SK-N-SH (cell line): Measurements from ENCODE around the gene NHERF2. TPM values are rescaled to one million over a fixed set of nuclear protein-coding genes. Genes with fewer than 3 reads are reported as not detected.
A peak's percentile ranks its signal among the peaks of the same experiment; 100 is the strongest.

Source experiments
- CTCF ChIA-PET: fragments of 300-600, 350-600 bp; formaldehyde crosslinking; extraction: SDS; loops from one replicate; lab custom pipeline; 2021; lab: Yijun Ruan, JAX
- POLR2A ChIA-PET: fragments of 350-600 bp; sonication (Branson Sonifier 250); formaldehyde crosslinking; extraction: SDS; loops from one replicate; lab custom pipeline; 2020; ENCODE audit warnings: antibody characterized with exemption, inconsistent platforms; lab: Yijun Ruan, JAX
- DNase-seq: peaks from one replicate; pipeline ENCODE4 v3.0.0; 2012
- H2AFZ ChIP-seq: fragments of 200-600 bp; sonication (generic); 2 replicates; pipeline ENCODE4 v1.8.1; 2016; ENCODE audit warnings: antibody characterized with exemption, mild to moderate bottlenecking, low read depth
- H3F3A ChIP-seq: fragments of 200-600 bp; sonication (generic); replicated peaks from 2 replicates; pipeline ENCODE3; 2016; ENCODE audit warnings: antibody characterized with exemption, mild to moderate bottlenecking; ENCODE audit not compliant: insufficient read depth
- H3K27ac ChIP-seq, 2 experiments: fragments of 200-500 bp in 1 of 2; fragments of 200-600 bp in 1 of 2; sonication (Bioruptor generic) in 1 of 2; sonication (generic), shearing (Covaris generic) in 1 of 2; 2 replicates each; pipeline versions ENCODE4 v1.5.1 to v1.6.1; 2014 to 2016; ENCODE audit warnings: low read depth in 2 of 2, inconsistent platforms in 1 of 2, low read length in 1 of 2, mild to moderate bottlenecking in 1 of 2, mixed read lengths in 1 of 2
- H3K27me3 ChIP-seq: fragments of 200-600 bp; sonication (generic), shearing (Covaris generic); 2 replicates; pipeline ENCODE4 v1.6.1; 2016; ENCODE audit warnings: mixed run types; ENCODE audit not compliant: insufficient read depth
- H3K36me3 ChIP-seq, 2 experiments: fragments of 200-500 bp in 1 of 2; fragments of 200-600 bp in 1 of 2; sonication (Bioruptor generic) in 1 of 2; sonication (generic) in 1 of 2; replicated peaks in 1 of 2; 2 replicates each; pipeline versions ENCODE3 to v1.5.1; 2014 to 2016; ENCODE audit warnings: low read length in 1 of 2, mild to moderate bottlenecking in 1 of 2; ENCODE audit not compliant: insufficient read depth in 2 of 2, control insufficient read depth in 1 of 2
- H3K4me1 ChIP-seq, 2 experiments: fragments of 200-500 bp in 1 of 2; fragments of 200-600 bp in 1 of 2; sonication (Bioruptor generic) in 1 of 2; sonication (generic), shearing (Covaris generic) in 1 of 2; 2 replicates each; pipeline versions ENCODE4 v1.5.1 to v1.6.1; 2014 to 2016; ENCODE audit warnings: low read depth in 1 of 2, low read length in 1 of 2, mixed run types in 1 of 2; ENCODE audit not compliant: insufficient read depth in 2 of 2, control insufficient read depth in 1 of 2
- H3K4me2 ChIP-seq: fragments of 200-600 bp; sonication (generic), shearing (Covaris generic); 2 replicates; pipeline ENCODE4 v1.6.1; 2017; ENCODE audit warnings: mixed run types
- H3K4me3 ChIP-seq, 2 experiments: fragments of 200-500 bp in 1 of 2; fragments of 200-600 bp in 1 of 2; sonication (Bioruptor generic) in 1 of 2; sonication (generic), shearing (Covaris generic) in 1 of 2; 2 replicates each; pipeline versions ENCODE4 v1.5.1 to v1.8.1; 2014 to 2016; ENCODE audit warnings: low read depth in 2 of 2, inconsistent platforms in 1 of 2, low read length in 1 of 2, mild to moderate bottlenecking in 1 of 2, mixed read lengths in 1 of 2, moderate library complexity in 1 of 2
- H3K79me2 ChIP-seq: fragments of 200-600 bp; sonication (generic); 2 replicates; pipeline ENCODE4 v1.8.1; 2017; ENCODE audit warnings: mild to moderate bottlenecking; ENCODE audit not compliant: insufficient read depth
- H3K9ac ChIP-seq: fragments of 200-600 bp; sonication (generic); 2 replicates; pipeline ENCODE4 v1.6.1; 2017; ENCODE audit warnings: mixed run types
- H3K9me2 ChIP-seq: fragments of 200-600 bp; sonication (generic); 2 replicates; pipeline ENCODE4 v1.6.1; 2017; ENCODE audit warnings: mixed run types
- H3K9me3 ChIP-seq: fragments of 200-600 bp; sonication (generic); 2 replicates; pipeline ENCODE4 v1.6.1; 2017; ENCODE audit warnings: mixed run types, mild to moderate bottlenecking, moderate library complexity
- H4K20me1 ChIP-seq: fragments of 200-600 bp; sonication (generic); 2 replicates; pipeline ENCODE4 v1.6.1; 2017; ENCODE audit warnings: mild to moderate bottlenecking, mixed run types; ENCODE audit not compliant: insufficient read depth
- CTCF ChIP-seq: fragments of 200-600 bp; sonication (generic); IDR thresholded peaks from 2 replicates; pipeline ENCODE4 v1.6.1; 2017; ENCODE audit warnings: antibody characterized with exemption, mild to moderate bottlenecking, moderate library complexity
- ELF1 ChIP-seq: IDR thresholded peaks from 2 replicates; pipeline ENCODE4 v1.4.0; 2012
- GABPA ChIP-seq: IDR thresholded peaks from 2 replicates; pipeline ENCODE4 v1.4.0; 2012; ENCODE audit warnings: low read depth, mild to moderate bottlenecking
- IRF3 ChIP-seq: fragments of 150-350 bp; IDR thresholded peaks from 2 replicates; pipeline ENCODE4 v1.6.1; 2016; ENCODE audit warnings: mild to moderate bottlenecking, low read depth, low read length
- JUND ChIP-seq: IDR thresholded peaks from 2 replicates; pipeline ENCODE4 v1.4.0; 2012
- MEF2A ChIP-seq: IDR thresholded peaks from 2 replicates; pipeline ENCODE4 v1.4.0; 2012; ENCODE audit warnings: low read depth, borderline replicate concordance
- MXI1 ChIP-seq: IDR thresholded peaks from 2 replicates; pipeline ENCODE4 v1.6.1; 2012; ENCODE audit warnings: mild to moderate bottlenecking, low read depth, low read length, improper control_type of control experiment
- NFIC ChIP-seq: IDR thresholded peaks from 2 replicates; pipeline ENCODE4 v1.4.0; 2012; ENCODE audit warnings: borderline replicate concordance
- NRF1 ChIP-seq: IDR thresholded peaks from 2 replicates; pipeline ENCODE4 v1.6.1; 2012; ENCODE audit warnings: low read depth, mild to moderate bottlenecking, low read length
- PBX3 ChIP-seq: IDR thresholded peaks from 2 replicates; pipeline ENCODE4; 2012
- RAD21 ChIP-seq: IDR thresholded peaks from 2 replicates; pipeline ENCODE4 v1.6.1; 2012; ENCODE audit warnings: mild to moderate bottlenecking, low read length
- RFX5 ChIP-seq: IDR thresholded peaks from 2 replicates; pipeline ENCODE4 v1.6.1; 2012; ENCODE audit warnings: mild to moderate bottlenecking, improper control_type of control experiment, low read length
- RXRA ChIP-seq: IDR thresholded peaks from 2 replicates; pipeline ENCODE4 v1.4.0; 2012; ENCODE audit warnings: low read depth, mild to moderate bottlenecking, borderline replicate concordance
- SIN3A ChIP-seq: IDR thresholded peaks from 2 replicates; pipeline ENCODE4 v1.6.1; 2012; ENCODE audit warnings: low read depth, mild to moderate bottlenecking, low read length, moderate library complexity, borderline replicate concordance
- TCF12 ChIP-seq: IDR thresholded peaks from 2 replicates; pipeline ENCODE4 v1.4.0; 2012
- TEAD4 ChIP-seq: IDR thresholded peaks from 2 replicates; pipeline ENCODE4 v1.4.0; 2012; ENCODE audit warnings: mild to moderate bottlenecking, borderline replicate concordance; ENCODE audit not compliant: insufficient read depth
- USF2 ChIP-seq: fragments of 150-350 bp; IDR thresholded peaks from 2 replicates; pipeline ENCODE4 v1.6.1; 2017; ENCODE audit warnings: antibody characterized with exemption, low read length, low read depth, borderline replicate concordance
- YY1 ChIP-seq: IDR thresholded peaks from 2 replicates; pipeline ENCODE4 v1.4.0; 2012; ENCODE audit warnings: low read depth, mild to moderate bottlenecking
- WGBS: methylation state at CpG from one replicate; pipeline ENCODE4 v1.1.6; 2017; ENCODE audit warnings: low lambda C conversion rate; 5-methylcytosine and 5-hydroxymethylcytosine counted together
- polyA plus RNA-seq, 3 experiments: library from polyadenylated mRNA; depleted of rRNA; stranded (reverse); fragments of >200 nt; gene quantifications; 2 replicates each; pipeline ENCODE4 v1.2.3, GENCODE V29; 2012

NHERF2 gene
- polyA plus RNA-seq, 1 of the 3 experiments (the other 2 are of a cell fraction): 53.8 TPM

- peaks cover 0 to 1% of the 10 kb centered on the region in 2 experiments for H3K36me3 ChIP-seq
- H3K27me3 ChIP-seq: no peaks in the 10 kb centered on the region
- H3K4me2 ChIP-seq: no peak overlapping the region
- no peaks in the 10 kb centered on the region for H4K20me1 ChIP-seq
- TF ChIP-seq USF2: no peak
- TF ChIP-seq MEF2A: no peak
- no peaks in the 10 kb centered on the region for H3K9me3 ChIP-seq
- 95% methylated on average over 17 of the region's 22 CpGs for WGBS
- peaks cover 20% of the 10 kb centered on the region for H3F3A ChIP-seq
- H3K9ac ChIP-seq: no peak overlapping the region
- ChIA-PET POLR2A (no interaction called here), CTCF (interaction anchor here (0.6 to 12.9 kb wide), 2 partner anchors 13 to 123 kb away, joined by 3 to 108 read pairs; no protein-coding TSS in a partner anchor)
- H3K4me1 ChIP-seq: peaks cover 0 to 18% of the 10 kb centered on the region in 2 experiments; a peak in 1 of 4 replicates
- H3K27ac ChIP-seq: no peak overlapping the region
- no peak overlapping the region for H3K4me3 ChIP-seq
- no peak overlapping the region for H2AFZ ChIP-seq
- DNase-seq: no peak
- H3K9me2 ChIP-seq: no peaks in the 10 kb centered on the region
- no peaks in the 10 kb centered on the region for H3K79me2 ChIP-seq
These were observed 35.1 kb upstream of the NHERF2 start for GRCh38 chr16:1991588-1991947.

GRCh38 chr16:1991948-1992703, 34.6 kb upstream of the NHERF2 start:
- CTCF ChIA-PET: interaction anchor here (0.6 to 12.9 kb wide), 2 partner anchors 12 to 123 kb away, joined by 3 to 108 read pairs; no protein-coding TSS in a partner anchor
- Histone ChIP-seq H3K9me3 (no peaks in the 10 kb centered on the region), H3K27ac (no peak overlapping the region), H3K9me2 (no peaks in the 10 kb centered on the region), H3K4me1 (peaks cover 0 to 18% of the 10 kb centered on the region in 2 experiments; a peak in 1 of 4 replicates), H4K20me1 (no peaks in the 10 kb centered on the region), H3K79me2 (no peaks in the 10 kb centered on the region), H3K27me3 (no peaks in the 10 kb centered on the region), H3K36me3 (peaks cover 2 to 3% of the 10 kb centered on the region in 2 experiments), H3K9ac (no peak overlapping the region), H2AFZ (no peak overlapping the region), H3K4me3 (no peak overlapping the region), H3K4me2 (no peak overlapping the region), H3F3A (peaks cover 22% of the 10 kb centered on the region)
- peak; percentile 84 for DNase-seq
- 69% methylated on average over 42 of the region's 96 CpGs for WGBS
- POLR2A ChIA-PET: interaction anchor here (0.8 kb wide), 1 partner anchor 163 kb away, joined by 3 read pairs; the partner anchor contains the start of gene TRAF7
- TF ChIP-seq TCF12: no peak
- TF ChIP-seq SIN3A: no peak
- TF ChIP-seq RXRA: no peak
- TF ChIP-seq TEAD4: no peak
- no peak for TF ChIP-seq NFIC
- no peak for TF ChIP-seq JUND
- TF ChIP-seq RFX5: no peak
- TF ChIP-seq GABPA: no peak
- no peak for TF ChIP-seq CTCF
- no peak for TF ChIP-seq YY1
- TF ChIP-seq RAD21: no peak
- no peak for TF ChIP-seq ELF1
- no peak for TF ChIP-seq NRF1
- TF ChIP-seq MXI1: no peak
- TF ChIP-seq IRF3: no peak
- no peak for TF ChIP-seq MEF2A
- TF ChIP-seq PBX3: no peak
- TF ChIP-seq, all 33 proteins: peak for 0
